GM19240 (cell line): ENCODE results near the gene DNAJC5.
"Not testable (repeated sequence)": the region's sequence is repeated elsewhere in the genome, so short reads cannot be mapped to it uniquely, and the experiment has no call there.

ENCODE experiments used
- DNase-seq: peaks from one replicate; pipeline ENCODE4 v3.0.0; 2011; ENCODE audit warnings: low spot score; ENCODE audit not compliant: insufficient read length

DNAJC5 gene

DNA sequence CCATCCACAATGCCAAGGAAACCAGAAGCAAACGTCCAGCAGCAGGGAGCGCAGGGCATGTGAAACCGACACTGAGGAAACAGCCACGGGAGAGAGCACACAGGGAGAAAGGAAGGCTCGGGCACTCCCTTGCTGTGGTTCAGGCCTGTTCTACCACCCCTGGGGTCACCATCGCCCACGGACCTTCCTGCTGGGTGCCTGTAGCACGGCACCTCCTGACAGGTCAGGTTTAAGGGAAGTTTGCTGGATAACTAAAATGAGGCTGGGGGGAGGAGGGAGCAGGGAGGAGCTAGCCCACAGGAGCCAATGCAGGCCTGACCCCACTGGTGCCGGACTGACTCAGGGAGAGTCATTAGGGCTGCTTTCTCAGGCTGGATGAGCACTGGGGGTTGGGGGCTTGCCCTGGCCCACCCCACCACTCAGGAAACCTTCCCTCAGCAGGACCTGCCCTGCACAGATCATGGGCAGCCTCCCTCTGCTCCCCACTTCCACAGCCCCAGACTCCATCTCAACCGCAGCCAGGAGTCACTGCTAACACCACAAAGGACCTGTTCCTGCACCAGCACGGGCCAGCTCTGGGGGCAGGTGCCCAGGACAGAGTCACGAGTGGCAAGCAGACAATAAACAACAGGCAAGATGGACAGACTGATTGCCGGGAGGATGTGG is 59.0 kb downstream of the DNAJC5 start:
- DNase-seq, result no peak

DNA sequence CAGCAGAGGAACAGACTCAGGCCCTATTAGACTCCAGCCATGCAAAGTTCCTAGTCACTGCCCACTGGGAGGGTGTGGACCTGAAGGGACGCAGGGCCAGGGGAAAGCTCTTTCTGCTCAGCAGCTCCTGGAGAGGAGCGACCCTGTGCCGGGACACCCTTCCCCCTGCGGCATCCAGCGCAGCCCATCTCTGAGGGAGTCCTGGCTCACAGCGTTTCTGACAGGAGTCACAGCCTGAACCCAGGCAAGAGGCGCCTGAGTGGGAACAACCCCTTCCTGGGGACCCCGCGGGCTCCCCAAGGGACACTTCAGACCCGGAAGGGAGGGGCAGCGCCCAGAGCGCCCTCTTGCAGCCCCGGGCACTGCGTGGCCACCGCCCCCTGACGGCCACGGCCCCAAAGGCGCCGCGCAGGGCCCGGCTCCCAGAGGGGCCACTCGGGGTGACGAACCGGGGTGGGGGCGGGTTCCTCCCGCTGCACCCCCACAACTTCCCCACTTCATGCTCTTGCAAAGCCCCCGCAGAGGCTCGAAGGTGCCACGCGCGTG is 60.4 kb downstream of the DNAJC5 start:
- peak; percentile 51 for DNase-seq

DNA sequence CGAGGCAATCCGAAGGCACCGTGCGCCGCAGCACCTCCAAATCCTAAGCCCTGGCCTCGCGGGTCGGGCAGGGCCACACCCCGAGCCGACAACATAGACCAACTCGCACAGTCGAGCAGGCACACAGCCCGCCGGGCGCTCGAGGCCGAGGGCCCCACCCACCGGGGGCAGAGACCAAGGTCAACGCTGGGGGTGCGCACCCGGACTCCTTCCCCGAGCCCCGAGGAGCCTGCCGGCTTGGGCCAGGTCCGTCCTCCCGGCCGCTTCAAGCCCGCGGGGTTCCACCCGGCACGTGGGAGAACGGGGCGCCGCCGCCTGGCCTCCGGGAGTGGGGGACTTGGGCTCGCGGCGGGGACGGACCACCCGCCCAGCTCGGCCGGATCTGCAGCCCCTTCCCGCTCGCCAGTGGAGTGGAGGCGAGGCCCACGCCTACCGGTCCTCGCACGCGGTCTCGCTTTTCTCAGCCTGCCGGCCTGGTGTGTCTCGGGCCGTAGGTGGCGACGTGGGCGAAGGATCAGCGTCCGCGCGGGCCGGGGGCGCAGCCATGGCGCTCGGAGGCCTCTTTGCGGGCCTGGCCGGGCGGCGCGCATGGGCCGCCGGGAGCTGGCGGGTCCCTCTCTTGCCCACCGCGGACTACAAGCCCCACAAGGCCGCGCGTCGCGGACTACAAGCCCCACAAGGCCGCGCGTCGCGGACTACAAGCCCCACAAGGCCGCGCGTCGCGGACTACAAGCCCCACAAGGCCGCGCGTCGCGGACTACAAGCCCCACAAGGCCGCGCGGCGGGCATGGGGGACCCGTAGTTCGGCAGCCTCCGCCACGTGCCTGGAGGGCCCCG is 61.1 kb downstream of the DNAJC5 start, which contains the start of gene UCKL1:
Gene UCKL1 (minus strand): TSS at position 590 of the 837 bp plus-strand sequence. CDS start 44 bp downstream, at position 546.
- peak; percentile 91 for DNase-seq

DNA sequence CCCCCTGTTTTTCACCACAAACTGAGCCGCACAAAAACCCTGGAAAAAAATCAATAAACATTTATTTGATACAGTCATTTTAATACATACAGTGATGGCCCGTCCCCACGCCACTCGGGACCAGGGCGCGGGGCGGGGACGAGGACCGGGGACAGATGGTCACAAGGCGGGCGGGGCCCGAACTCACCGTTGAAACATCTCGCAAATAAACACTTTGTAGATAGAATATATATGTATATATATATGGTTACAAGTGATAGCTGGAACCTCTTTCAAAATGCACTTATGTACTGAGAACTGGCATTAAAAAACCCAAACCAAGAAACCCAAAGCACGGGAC is 61.7 kb downstream of the DNAJC5 start:
- DNase-seq, result no peak

DNA sequence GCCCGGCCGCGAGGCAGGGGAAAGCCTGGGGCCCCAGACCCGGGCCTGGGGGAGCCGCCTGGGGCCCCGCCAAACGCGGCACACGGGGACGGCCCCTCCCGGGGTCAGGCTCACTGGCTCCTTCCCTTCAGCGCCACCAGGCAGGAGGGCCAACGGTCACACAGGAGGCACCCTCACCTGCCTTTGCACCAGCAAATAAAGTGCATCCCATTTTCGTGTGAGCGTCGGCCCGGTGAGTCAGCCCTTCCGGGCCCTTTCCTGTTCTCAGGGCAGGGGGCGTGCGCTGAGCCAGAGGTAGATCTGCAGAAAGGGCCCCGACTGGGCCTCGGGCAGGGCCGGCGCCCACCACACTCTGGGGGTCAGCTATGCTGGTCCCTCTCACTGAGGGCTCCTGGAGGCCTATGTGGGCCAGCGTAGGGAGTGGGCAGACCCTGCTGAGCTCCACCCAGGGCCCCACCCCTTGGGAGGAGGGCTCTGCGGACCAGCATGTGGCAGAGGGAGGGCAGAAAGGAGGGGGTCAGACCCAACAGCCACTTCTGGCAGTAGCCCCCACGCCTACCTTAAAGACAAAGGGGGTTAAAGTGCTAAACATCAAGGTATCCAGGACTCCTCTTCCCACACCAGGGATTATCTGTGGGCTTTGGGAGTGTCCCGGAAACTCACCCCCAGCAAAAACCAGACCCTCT is 62.2 kb downstream of the DNAJC5 start:
- DNase-seq, result peak; percentile 69

DNA sequence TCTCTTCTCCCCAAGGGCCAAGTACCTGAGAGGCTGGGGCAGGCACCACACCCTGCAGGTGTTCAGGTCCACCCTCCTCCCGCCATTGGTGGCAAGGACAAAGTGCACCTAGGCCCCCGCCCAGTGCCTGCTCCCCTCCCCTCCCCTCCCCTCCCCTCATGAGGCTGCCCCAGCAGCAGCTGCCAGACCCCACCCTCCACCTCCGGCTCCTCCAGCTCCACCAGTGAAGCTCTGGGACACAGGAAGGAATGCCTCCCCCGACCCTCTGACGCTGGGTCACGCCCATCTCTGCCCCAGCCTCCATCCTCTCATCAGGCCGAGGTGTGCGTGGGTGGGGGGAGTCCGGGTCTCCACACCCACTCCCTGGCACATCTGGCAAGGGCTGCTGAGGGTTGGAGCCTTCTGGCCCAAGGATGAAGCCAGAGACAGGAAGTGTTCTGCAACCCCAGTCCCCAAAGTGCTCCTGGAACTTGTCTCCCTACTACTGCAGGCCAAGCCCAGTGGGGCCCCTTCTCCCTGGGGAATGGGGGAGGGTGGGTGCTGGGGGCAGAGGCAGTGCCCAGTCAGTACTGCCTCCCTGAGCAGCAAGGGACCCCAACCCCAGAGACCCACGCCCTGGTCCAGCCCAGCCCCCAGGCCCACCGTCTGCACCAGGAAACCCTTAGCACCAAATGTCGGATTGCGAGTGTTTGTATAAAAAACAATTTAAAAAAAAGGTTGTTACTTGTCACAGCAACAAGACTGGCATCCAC is 62.9 kb downstream of the DNAJC5 start:
- no peak for DNase-seq

DNA sequence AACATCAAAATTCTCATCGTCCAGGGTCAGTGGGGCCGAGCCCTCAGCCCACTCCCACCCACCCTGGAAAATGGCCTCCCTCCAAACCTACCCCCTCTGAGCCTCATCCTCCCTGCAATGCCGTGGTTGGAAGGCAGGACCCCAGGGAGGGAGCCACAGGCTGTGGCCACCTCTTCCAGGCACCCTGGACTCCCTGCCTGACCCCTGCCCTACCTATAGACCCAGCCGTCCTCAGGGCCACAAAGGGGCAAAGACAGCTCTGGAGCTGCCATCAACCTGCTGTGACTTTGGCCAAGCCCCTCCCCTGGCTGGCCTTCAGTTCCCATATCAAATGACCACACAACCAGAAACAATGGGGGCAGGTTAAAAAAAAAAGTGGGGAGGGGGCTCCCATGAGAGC is 63.5 kb downstream of the DNAJC5 start:
- DNase-seq, result no peak

DNA sequence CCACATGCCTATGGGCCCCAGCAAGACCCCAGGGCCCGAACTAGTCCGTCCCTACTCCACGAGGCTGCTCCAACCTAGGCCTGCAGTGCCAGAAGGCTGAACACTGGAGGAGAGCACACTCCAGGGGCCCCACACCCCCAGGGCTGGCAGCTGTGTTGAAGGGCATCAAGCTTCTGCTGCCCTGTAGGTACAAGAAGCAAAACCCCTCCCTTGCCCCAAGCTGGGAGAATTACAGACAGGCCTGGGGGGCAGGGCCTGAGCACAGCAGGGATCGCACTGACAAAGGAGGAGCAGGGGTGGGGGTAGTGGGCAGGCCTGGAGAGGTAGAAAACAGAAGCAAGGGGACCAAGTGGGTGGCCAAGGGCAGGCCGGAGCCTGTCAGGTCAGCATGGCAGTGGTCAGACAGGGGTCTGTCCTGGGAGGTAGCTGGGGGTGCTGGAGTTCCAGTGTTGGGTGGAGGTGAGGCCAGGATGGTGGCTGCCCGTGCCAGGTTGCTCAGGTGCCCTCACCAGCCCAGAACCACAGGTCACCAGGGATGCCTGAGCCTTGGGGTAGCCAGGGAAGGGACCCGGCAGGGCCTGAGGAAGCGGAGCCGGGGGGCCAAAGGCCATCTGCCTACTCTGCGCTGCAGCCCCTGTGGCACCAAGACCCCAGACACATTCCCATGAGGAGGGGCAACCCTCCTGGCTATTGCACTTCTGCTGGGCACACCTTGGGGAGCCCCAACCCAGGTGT is 64.2 kb downstream of the DNAJC5 start:
- DNase-seq, result no peak

DNA sequence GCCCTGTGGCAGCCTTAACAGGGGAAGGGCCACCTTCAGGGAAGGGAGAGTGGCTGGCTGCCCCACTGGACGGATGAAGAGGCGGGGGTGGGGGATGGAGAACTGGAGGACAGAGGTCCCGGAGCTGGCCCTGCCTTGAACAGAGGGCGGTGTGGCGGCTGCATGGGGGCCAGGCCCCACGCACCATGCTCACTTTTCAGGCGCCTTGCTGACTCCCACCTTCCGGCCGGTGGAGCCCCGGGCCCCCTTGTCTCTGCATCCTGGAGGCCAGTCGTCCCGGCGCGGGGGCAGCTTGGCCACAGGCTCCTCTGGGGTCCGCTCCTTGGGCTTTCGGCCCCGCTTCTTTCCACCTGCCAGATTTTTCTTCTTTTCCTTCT is 64.8 kb downstream of the DNAJC5 start:
- no peak for DNase-seq

DNA sequence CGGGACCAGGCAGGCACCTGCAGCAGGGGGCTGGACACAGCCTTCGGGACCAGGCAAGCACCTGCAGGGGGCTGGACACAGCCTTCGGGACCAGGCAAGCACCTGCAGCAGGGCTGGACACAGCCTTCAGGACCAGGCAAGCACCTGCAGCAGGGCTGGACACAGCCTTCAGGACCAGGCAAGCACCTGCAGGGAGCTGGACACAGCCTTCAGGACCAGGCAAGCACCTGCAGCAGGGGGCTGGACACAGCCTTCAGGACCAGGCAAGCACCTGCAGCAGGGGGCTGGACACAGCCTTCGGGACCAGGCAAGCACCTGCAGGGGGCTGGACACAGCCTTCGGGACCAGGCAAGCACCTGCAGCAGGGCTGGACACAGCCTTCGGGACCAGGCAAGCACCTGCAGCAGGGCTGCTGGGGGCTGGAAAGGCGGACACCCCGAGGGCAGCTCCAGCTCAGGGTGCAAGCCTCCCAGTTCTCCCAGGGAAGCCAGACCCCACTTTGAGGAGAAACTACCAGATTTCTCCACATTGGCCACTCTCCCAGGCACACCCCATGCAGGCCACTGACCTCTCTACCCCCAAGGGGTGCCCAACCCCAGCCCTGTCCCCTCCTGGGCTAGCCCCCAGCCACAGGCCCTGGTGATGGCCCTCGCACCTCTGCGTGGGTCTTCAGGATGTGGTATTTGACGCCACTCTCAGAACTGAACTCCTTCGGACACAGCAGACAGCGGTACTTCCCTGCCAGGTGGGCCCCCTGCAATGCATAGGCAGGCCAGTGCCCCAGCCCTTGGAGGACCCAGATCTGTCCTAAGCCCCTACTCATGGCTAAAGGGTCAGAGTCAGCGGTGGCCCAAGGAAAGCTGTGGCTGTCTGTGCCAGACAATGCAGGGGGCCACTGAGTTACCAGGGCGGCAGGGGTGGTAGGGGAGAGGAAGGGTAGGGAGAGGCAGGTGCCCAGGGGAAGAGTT is 66.0 kb downstream of the DNAJC5 start:
- not testable (repeated sequence) for DNase-seq

DNA sequence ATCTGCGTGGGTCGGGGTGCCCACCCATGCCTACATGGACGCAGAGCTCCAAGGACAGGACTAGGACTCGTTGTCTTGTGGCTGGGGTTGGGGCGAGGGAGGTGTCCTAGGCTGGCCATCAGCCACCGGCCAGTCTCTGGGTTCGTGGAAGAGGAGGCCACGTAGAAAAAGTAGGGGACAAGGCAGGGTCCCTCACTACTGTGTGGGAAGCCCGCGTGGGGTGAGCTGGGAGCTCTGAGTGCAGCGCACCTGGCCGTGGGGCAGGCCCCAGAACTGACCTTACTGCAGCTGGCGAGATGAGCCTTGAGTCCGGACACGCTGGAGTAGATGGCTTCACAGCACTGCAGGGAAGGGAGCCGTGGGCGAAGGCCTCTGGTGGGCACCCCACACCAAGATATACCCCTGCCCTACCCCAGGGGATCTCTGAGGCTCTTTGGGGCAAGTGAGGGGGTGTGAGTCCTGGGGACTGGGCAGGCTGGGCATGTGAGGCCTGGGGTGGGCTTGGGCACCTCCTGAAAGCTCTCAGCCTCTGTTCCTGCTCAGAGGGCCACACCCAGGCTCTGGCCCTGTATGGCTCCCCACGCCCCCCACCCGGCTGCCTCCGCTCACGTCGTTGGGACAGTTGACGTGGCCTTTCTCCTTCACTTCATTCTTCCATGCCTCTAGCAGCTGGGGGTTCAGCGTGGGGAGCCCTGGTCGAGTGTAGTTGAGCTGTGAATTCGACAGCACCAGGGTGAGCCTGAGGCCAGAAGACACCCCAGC is 66.9 kb downstream of the DNAJC5 start:
- DNase-seq, result no peak

DNA sequence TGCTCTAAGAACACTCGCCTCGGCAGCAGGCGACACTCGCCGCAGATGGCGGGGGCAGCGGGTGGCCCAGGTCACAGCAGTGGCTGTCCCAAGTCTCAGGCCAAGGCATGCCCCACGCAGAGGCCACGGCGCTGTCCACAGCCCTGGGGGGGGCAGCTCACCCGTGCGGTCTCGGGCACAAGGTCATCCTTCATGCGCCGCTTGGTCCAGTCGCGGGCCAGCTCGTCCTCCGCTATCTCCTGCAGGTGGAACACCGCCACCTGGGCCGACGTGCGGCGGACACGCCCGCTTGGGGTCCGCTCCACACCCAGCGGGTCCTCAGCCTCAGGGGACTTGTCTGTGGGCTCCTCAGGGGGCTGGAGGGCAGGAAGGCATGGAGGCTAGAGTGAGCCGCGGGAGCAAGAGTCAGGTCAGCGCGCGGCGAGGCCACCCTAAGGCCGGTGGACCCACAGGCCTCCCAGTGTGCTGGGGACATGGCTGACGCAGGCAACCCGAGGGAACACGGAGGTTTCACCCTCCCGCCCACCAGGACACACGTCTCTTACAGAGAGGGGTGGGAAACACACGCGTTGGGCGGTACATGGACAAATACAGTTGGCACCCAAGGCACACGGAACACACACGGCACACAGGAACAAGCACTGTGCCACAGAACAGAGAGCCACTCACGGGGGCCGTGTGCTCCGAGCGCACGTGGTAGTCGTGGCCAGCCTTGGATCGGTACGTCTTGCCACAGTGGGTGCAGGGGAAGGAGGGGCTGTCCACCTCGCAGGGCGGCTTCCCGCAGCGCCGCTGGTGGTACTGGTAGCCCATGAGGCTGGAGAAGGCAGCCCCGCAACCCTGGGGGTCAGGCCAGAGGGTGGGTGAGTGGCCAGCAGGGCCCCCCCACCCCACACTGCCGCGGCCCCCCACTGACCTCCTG is 67.8 kb downstream of the DNAJC5 start:
- no peak for DNase-seq

DNA sequence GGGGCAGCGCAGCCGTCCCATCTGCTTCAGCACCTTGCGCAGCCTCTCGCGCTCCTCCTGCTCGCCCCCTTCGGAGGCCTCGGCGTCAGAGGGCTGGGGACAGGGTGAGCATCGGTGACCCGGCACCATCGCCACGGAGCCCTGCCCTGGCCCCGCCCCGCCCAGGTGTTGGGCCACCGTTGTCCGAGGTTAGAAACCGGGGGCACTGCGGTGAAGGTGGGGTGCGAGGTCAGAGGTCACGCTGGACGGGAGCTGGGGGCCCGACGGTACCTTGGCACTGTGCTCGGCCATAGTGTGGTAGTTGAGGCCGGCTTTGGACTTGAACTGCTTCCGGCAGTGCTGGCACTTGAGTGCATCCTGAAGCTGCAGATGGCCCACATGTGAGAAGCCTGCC is 68.4 kb downstream of the DNAJC5 start:
- DNase-seq, result no peak

DNA sequence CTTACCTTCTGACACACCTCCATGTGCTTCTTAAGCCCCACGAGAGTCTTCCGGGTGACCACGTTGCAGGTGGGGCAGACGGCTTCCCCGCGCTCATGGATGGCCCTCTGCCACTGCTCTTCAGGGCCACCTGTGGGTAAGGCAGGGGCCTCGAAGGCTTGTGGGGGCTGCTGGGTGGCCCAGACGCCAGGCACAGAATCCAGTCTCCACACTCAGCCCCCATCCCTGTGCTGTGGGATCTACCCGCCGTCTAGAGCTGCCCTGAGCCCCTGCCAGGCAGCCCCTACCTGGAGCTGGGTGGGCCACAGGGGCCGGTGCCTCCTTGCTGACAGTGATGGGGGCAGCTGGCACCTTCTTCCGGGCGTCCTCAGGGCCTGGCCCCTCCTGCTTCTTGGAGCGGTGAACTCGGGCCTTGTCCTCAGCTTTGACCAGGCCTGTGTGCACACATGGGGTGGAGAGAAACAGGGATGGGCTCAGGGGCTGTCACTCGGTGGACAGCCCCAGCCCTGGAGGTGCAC is 68.9 kb downstream of the DNAJC5 start:
- no peak for DNase-seq

DNA sequence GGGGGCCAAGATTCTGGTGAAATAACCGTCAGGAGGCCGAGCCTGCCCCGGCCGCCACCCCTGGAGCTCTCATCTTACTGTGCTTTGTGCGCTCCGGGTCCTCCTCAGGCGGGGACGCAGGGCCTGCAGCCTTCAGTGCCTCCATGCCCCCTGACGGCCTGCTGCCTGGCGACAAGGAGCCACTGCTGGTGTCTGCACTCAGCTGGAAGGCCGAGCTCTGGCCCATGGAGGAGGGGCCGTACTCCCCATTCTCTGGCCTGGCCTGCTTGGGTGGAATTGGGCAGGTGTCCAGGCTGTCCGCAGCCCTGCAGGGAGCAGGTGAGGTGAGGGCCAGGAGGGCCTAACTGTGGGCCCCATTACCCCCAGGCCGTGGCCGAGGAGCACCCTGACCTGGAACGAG is 69.5 kb downstream of the DNAJC5 start:
- no peak for DNase-seq

DNA sequence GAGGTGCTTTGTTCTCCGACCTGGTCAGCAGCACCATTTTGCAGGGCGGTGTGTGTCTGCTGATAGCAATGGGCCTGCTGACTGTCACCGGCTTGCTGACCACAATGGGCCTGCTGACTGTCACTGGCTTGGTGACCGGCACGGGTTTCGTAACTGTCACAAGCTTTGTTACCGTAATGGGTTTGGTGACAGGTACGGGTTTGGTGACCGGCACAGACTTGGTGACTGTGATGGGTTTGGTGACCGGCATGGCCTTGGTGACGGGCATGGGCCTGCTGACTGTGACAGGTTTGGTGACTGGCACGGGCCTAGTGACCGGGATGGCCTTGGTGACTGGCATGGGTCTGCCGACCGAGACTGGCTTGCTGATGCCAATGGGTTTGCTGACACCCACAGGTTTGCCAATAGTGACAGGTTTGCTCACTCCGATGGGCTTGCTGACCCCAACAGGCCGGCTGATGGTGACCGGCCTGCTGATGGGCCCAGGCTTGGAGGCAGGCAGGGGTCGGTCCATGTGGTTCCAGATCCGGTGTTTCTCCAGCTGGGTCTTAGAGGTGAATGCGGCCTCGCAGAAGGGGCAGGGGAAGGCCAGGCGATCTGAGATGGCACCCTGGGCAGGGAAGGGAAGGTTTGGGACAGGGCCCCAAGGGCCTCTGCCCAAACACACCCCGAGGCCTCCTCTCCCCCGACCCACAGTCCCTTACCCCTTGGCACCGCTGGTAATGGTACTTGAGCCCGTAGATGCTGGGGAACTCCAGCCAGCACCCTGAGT is 71.4 kb downstream of the DNAJC5 start:
- DNase-seq, result no peak

DNA sequence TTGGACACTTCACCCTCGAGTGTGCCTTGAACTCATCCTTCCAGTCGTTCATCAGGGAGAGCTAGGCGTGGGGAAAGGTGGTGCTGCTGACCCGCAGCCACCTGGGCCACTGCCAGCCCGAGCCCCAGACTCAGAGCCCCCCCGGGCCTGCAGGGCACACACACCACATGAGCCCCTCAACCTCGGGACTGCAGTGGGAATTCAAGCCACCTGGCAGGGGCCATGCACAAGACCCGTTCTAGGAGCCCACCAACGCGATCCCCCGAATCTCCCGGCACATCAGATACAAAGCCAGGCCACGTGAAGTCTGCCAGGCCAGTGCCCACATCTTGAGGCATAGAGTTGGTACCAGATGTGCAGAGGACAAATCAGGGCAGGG is 72.0 kb downstream of the DNAJC5 start:
- DNase-seq, result no peak
